Spleen (tissue), 7 donors: ENCODE measurements around the gene KLF16.

Experiments used
- POLR2A ChIP-seq, 3 donors: fragments of 450-650 bp; IDR thresholded peaks; one replicate each; pipeline ENCODE4 v1.5.1; 2017; ENCODE audit warnings: antibody characterized with exemption in 3 of 3, mild to moderate bottlenecking in 1 of 3
- TF ChIP-seq, protein P1 (sequence below), 11 experiments: fragments of 200-600 bp in 7 of 11; fragments of 450-650 bp in 4 of 11; sonication (generic) in 4 of 11; IDR thresholded peaks in 8 of 11; conservative IDR thresholded peaks in 3 of 11; 1 replicate in 7 of 11; 2 replicates in 4 of 11; pipeline versions ENCODE4 v1.4.0 to v1.8.0; 2016 to 2021; ENCODE audit warnings: antibody characterized with exemption in 11 of 11, inconsistent platforms in 4 of 11, mild to moderate bottlenecking in 1 of 11
- donor health status: DM: no; HTN: no; CAD: no; lungs with moderate emphysema.
- donor health status: DM: no; HTN: no; CAD: no.
- donor health status: DM: no; HTN: no; CAD: no.

DNA sequence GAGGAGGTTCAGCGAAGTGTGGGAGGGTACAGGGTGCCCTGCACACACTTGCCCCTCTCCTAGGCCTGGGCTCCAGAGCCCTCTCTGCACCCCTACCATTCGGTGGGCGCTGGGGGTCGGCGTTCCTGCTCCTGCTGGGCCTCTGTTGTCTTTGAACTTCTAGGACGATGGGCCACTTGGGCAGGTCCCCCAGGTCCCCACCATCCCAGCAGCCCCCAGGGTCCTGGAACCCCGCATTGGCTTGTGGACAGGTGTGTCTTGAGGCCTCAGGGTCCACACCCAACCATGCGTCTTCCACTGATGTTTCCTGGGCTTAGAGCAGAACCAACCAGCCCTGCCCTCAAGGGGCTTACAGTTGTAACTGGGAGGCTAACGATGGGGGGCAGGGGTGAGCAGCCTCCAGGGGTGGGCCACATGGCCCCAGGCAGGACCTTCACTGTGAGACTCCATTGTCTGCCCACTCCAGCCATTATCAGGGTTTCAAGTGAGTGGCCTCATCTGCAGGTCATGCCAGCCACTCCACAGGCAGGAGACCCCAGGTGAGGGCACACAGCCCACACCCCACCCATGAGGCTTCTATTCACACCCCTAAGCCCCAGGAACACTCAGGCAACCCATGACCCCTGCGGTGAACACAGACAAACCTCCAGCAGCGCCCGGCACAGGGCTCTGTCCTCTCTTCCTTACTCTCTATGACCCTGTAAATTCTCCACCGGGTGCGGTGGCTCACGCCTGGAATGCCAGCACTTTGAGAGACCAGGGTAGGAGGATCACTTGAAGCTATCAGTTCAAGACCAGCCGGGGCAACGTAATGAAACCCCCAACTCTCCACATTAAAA lies 2.0 kb upstream of the KLF16 start:
- no peak for TF ChIP-seq POLR2A (IDR thresholded peaks at IDR 0.05)
- TF ChIP-seq, protein P1, sequence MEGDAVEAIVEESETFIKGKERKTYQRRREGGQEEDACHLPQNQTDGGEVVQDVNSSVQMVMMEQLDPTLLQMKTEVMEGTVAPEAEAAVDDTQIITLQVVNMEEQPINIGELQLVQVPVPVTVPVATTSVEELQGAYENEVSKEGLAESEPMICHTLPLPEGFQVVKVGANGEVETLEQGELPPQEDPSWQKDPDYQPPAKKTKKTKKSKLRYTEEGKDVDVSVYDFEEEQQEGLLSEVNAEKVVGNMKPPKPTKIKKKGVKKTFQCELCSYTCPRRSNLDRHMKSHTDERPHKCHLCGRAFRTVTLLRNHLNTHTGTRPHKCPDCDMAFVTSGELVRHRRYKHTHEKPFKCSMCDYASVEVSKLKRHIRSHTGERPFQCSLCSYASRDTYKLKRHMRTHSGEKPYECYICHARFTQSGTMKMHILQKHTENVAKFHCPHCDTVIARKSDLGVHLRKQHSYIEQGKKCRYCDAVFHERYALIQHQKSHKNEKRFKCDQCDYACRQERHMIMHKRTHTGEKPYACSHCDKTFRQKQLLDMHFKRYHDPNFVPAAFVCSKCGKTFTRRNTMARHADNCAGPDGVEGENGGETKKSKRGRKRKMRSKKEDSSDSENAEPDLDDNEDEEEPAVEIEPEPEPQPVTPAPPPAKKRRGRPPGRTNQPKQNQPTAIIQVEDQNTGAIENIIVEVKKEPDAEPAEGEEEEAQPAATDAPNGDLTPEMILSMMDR (IDR thresholded peaks at IDR 0.05 in 8 of 11, conservative IDR thresholded peaks at IDR 0.05 in 3 of 11), result no peak
